Fibroblast of gingiva (primary cell): Measurements from ENCODE around the gene AP2S1.
"Not testable (repeated sequence)": the region's sequence is repeated elsewhere in the genome, so short reads cannot be mapped to it uniquely, and the experiment has no call there.

Experiments
- DNase-seq: peaks from one replicate; pipeline ENCODE4 v3.0.0-alpha.2; 2011; ENCODE audit warnings: low read depth

Gene AP2S1

GRCh38 chr19:46841458-46842083 is 9.1 kb downstream of the AP2S1 start:
- DNase-seq = no peak

GRCh38 chr19:46840498-46840942 is 10.1 kb downstream of the AP2S1 start:
- DNase-seq = peak; percentile 61

- no peak for DNase-seq
Observed at GRCh38 chr19:46839752-46840497, 10.7 kb downstream of the AP2S1 start.

GRCh38 chr19:46838160-46838559 is 12.5 kb downstream of the AP2S1 start:
- DNase-seq = no peak

- no peak for DNase-seq
Observed at GRCh38 chr19:46834984-46835383, 15.7 kb downstream of the AP2S1 start.

GRCh38 chr19:46834121-46834520 is 16.5 kb downstream of the AP2S1 start:
- DNase-seq = no peak

GRCh38 chr19:46830864-46831263 is 19.8 kb downstream of the AP2S1 start:
- DNase-seq = no peak

- DNase-seq = no peak
Observed at GRCh38 chr19:46828484-46828883, 22.2 kb downstream of the AP2S1 start.

GRCh38 chr19:46825731-46826055 is 25.0 kb downstream of the AP2S1 start:
- no peak for DNase-seq

GRCh38 chr19:46824890-46825730 is 25.5 kb downstream of the AP2S1 start:
- DNase-seq = no peak

- DNase-seq = no peak
Observed at GRCh38 chr19:46823049-46823448, 27.6 kb downstream of the AP2S1 start.

GRCh38 chr19:46822410-46822787 is 28.2 kb downstream of the AP2S1 start:
- DNase-seq = not testable (repeated sequence)

- no peak for DNase-seq
Observed at GRCh38 chr19:46821512-46822409, 28.9 kb downstream of the AP2S1 start.

- DNase-seq = peak; percentile 25
Observed at GRCh38 chr19:46818812-46819211, 31.8 kb downstream of the AP2S1 start.

GRCh38 chr19:46815833-46816627 is 34.6 kb downstream of the AP2S1 start:
- no peak for DNase-seq

GRCh38 chr19:46813839-46814358 is 36.7 kb downstream of the AP2S1 start:
- DNase-seq = peak; percentile 55

GRCh38 chr19:46812977-46813838 is 37.4 kb downstream of the AP2S1 start:
- no peak for DNase-seq

GRCh38 chr19:46809534-46810272 is 40.9 kb downstream of the AP2S1 start:
- no peak for DNase-seq

- no peak for DNase-seq
Observed at GRCh38 chr19:46806656-46807055, 44.0 kb downstream of the AP2S1 start.
